ENCODE results near the gene ARHGDIA.

DNA sequence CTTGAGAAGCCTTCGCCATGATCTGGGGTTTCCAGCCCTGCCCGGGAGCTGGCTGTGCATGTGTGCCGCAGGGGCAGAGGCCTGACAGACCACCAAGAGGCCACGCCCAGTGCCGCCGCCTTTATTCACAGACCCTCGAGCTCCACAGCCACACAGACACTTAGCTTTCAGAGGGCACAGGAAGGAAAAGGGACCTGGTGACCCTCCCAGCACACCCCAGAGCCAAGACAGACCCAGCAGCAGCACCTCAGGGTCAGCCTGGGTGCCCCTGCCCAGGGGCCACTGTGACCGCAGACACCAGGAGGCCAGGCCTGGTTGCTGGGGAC, 48.9 kb downstream of the ARHGDIA start:
- TF ChIP-seq, protein P1, sequence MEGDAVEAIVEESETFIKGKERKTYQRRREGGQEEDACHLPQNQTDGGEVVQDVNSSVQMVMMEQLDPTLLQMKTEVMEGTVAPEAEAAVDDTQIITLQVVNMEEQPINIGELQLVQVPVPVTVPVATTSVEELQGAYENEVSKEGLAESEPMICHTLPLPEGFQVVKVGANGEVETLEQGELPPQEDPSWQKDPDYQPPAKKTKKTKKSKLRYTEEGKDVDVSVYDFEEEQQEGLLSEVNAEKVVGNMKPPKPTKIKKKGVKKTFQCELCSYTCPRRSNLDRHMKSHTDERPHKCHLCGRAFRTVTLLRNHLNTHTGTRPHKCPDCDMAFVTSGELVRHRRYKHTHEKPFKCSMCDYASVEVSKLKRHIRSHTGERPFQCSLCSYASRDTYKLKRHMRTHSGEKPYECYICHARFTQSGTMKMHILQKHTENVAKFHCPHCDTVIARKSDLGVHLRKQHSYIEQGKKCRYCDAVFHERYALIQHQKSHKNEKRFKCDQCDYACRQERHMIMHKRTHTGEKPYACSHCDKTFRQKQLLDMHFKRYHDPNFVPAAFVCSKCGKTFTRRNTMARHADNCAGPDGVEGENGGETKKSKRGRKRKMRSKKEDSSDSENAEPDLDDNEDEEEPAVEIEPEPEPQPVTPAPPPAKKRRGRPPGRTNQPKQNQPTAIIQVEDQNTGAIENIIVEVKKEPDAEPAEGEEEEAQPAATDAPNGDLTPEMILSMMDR (conservative IDR thresholded peaks at IDR 0.05; ENCODE audit: low read depth, low read length) = no peak
- TF ChIP-seq EZH2 (IDR thresholded peaks at IDR 0.05; ENCODE audit: borderline replicate concordance, low read depth, low read length, poor library complexity, severe bottlenecking) = no peak

Measured in A673 (cell line).